Hepatocyte (in vitro differentiated cells): ENCODE measurements around the gene HYAL1. TPM values are rescaled to one million over a fixed set of nuclear protein-coding genes. Genes with fewer than 3 reads are reported as not detected.

Experiments
- DNase-seq: peaks from one replicate; pipeline ENCODE4 v3.0.0-alpha.2; 2016; ENCODE audit warnings: low spot score
- H2AFZ ChIP-seq: fragments of 200-600 bp; sonication (generic); 2 replicates; pipeline ENCODE4 v1.6.0; 2016; ENCODE audit warnings: antibody characterized with exemption, mild to moderate bottlenecking
- H3K27ac ChIP-seq: fragments of 200-600 bp; sonication (generic); 2 replicates; pipeline ENCODE4 v1.5.1; 2016; ENCODE audit warnings: mild to moderate bottlenecking
- H3K27me3 ChIP-seq: fragments of 200-600 bp; sonication (generic); 2 replicates; pipeline ENCODE4 v1.6.1; 2016
- H3K36me3 ChIP-seq: fragments of 200-600 bp; sonication (generic); replicated peaks from 2 replicates; pipeline ENCODE4 v1.5.1; 2016; ENCODE audit warnings: low read depth; ENCODE audit not compliant: insufficient read depth
- H3K4me1 ChIP-seq: fragments of 200-600 bp; sonication (generic); 2 replicates; pipeline ENCODE4 v1.5.1; 2016; ENCODE audit warnings: mild to moderate bottlenecking, moderate library complexity; ENCODE audit not compliant: insufficient read depth
- H3K4me2 ChIP-seq: fragments of 200-600 bp; sonication (generic); 2 replicates; pipeline ENCODE4 v1.6.0; 2016
- H3K4me3 ChIP-seq: fragments of 200-600 bp; sonication (generic); 2 replicates; pipeline ENCODE4 v1.5.1; 2016; ENCODE audit warnings: mild to moderate bottlenecking
- H3K79me2 ChIP-seq: fragments of 200-600 bp; sonication (generic); 2 replicates; pipeline ENCODE4 v1.6.0; 2017; ENCODE audit warnings: mild to moderate bottlenecking
- H3K9me2 ChIP-seq: fragments of 200-600 bp; sonication (generic); replicated peaks from 2 replicates; pipeline ENCODE4 v1.6.0; 2017; ENCODE audit warnings: mild to moderate bottlenecking; ENCODE audit not compliant: insufficient read depth
- H3K9me3 ChIP-seq: fragments of 200-600 bp; sonication (generic); 2 replicates; pipeline ENCODE4 v1.5.1; 2016; ENCODE audit warnings: low read depth, mild to moderate bottlenecking
- H4K20me1 ChIP-seq: fragments of 200-600 bp; sonication (generic); 2 replicates; pipeline ENCODE4 v1.6.0; 2016; ENCODE audit warnings: mild to moderate bottlenecking; ENCODE audit not compliant: insufficient read depth, poor library complexity, severe bottlenecking
- CTCF ChIP-seq: fragments of 200-600 bp; sonication (generic); IDR thresholded peaks from 2 replicates; pipeline ENCODE4 v1.5.1; 2016; ENCODE audit warnings: antibody characterized with exemption, mild to moderate bottlenecking; ENCODE audit not compliant: poor library complexity
- EZH2 ChIP-seq: fragments of 200-600 bp; sonication (generic); IDR thresholded peaks from 2 replicates; pipeline ENCODE4 v1.6.1; 2016; ENCODE audit warnings: antibody characterized with exemption, mild to moderate bottlenecking, borderline replicate concordance
- EZH2phosphoT487 ChIP-seq: fragments of 200-600 bp; sonication (generic); IDR thresholded peaks from one replicate; pipeline ENCODE4 v1.6.1; 2018; ENCODE audit warnings: antibody characterized with exemption, mild to moderate bottlenecking, low read depth, moderate library complexity; ENCODE audit not compliant: unreplicated experiment, severe bottlenecking
- WGBS: methylation state at CpG from one replicate; pipeline ENCODE4 v1.1.6; 2016; ENCODE audit warnings: low lambda C conversion rate; ENCODE audit errors: missing lambda C conversion rate; 5-methylcytosine and 5-hydroxymethylcytosine counted together
- polyA plus RNA-seq: library from polyadenylated mRNA; unstranded; fragments of >200 nt; fragmentation: Nextera tagmentation; extraction: Ambion mirVana; gene quantifications from 2 replicates; pipeline ENCODE4 v1.2.1, GENCODE V29; 2016
- total RNA-seq: library from RNA; depleted of rRNA; stranded (reverse); fragments of >200 nt; gene quantifications from 2 replicates; pipeline ENCODE4 v1.2.3, GENCODE V29; 2014

HYAL1 gene
- total and polyA plus RNA-seq, 2 experiments from 2014 or later, result 11.8 to 22.3 TPM

- no peaks in the 10 kb centered on the region for H3K9me3 ChIP-seq
- peaks cover 19% of the 10 kb centered on the region for H3K4me1 ChIP-seq
- H3K4me2 ChIP-seq, result peak overlapping the region; percentile 86
- DNase-seq, result no peak
- H3K9me2 ChIP-seq, result no peaks in the 10 kb centered on the region
- TF ChIP-seq EZH2 (no peak), CTCF (no peak), EZH2phosphoT487 (no peak)
- H3K27me3 ChIP-seq, result no peaks in the 10 kb centered on the region
- 85% methylated on average over 4 of the region's 4 CpGs for WGBS
- no peak overlapping the region for H2AFZ ChIP-seq
- H4K20me1 ChIP-seq, result peaks cover 2% of the 10 kb centered on the region
- no peaks in the 10 kb centered on the region for H3K36me3 ChIP-seq
- H3K27ac ChIP-seq, result no peak overlapping the region
- peak overlapping the region; percentile 18 for H3K4me3 ChIP-seq
- peaks cover 24% of the 10 kb centered on the region for H3K79me2 ChIP-seq
Observed at GRCh38 chr3:50327129-50327528, 23.8 kb upstream of the HYAL1 start.

GRCh38 chr3:50326182-50326541 is 22.8 kb upstream of the HYAL1 start:
- peaks cover 20% of the 10 kb centered on the region for H3K79me2 ChIP-seq
- no peaks in the 10 kb centered on the region for H3K36me3 ChIP-seq
- no peak overlapping the region for H3K27ac ChIP-seq
- no peaks in the 10 kb centered on the region for H3K9me2 ChIP-seq
- H3K27me3 ChIP-seq, result no peaks in the 10 kb centered on the region
- H4K20me1 ChIP-seq, result peaks cover 2% of the 10 kb centered on the region
- H2AFZ ChIP-seq, result no peak overlapping the region
- TF ChIP-seq CTCF, result no peak
- no peak for TF ChIP-seq EZH2
- TF ChIP-seq EZH2phosphoT487, result no peak
- H3K4me3 ChIP-seq, result no peak overlapping the region
- H3K4me1 ChIP-seq, result peaks cover 24% of the 10 kb centered on the region
- WGBS, result 95% methylated on average over 8 of the region's 8 CpGs
- no peaks in the 10 kb centered on the region for H3K9me3 ChIP-seq
- no peak for DNase-seq
- no peak overlapping the region for H3K4me2 ChIP-seq

GRCh38 chr3:50325497-50326181 is 22.3 kb upstream of the HYAL1 start:
- TF ChIP-seq EZH2phosphoT487 (no peak), EZH2 (no peak), CTCF (no peak)
- Histone ChIP-seq H3K4me3 (no peak overlapping the region), H3K36me3 (no peaks in the 10 kb centered on the region), H3K9me3 (no peaks in the 10 kb centered on the region), H3K27me3 (no peaks in the 10 kb centered on the region), H3K79me2 (peaks cover 22% of the 10 kb centered on the region), H4K20me1 (peaks cover 2% of the 10 kb centered on the region), H2AFZ (no peak overlapping the region), H3K27ac (no peak overlapping the region), H3K4me2 (no peak overlapping the region), H3K9me2 (no peaks in the 10 kb centered on the region), H3K4me1 (peaks cover 24% of the 10 kb centered on the region)
- no peak for DNase-seq
- 96% methylated on average over 11 of the region's 11 CpGs for WGBS

- Histone ChIP-seq H2AFZ (no peak overlapping the region), H3K4me3 (no peak overlapping the region), H3K27ac (no peak overlapping the region), H3K79me2 (peaks cover 27% of the 10 kb centered on the region), H4K20me1 (peaks cover 2% of the 10 kb centered on the region), H3K27me3 (no peaks in the 10 kb centered on the region), H3K4me2 (no peak overlapping the region), H3K9me2 (no peaks in the 10 kb centered on the region), H3K4me1 (peaks cover 27% of the 10 kb centered on the region), H3K36me3 (no peaks in the 10 kb centered on the region), H3K9me3 (no peaks in the 10 kb centered on the region)
- TF ChIP-seq EZH2phosphoT487 (no peak), EZH2 (no peak), CTCF (no peak)
- 94% methylated on average over 2 of the region's 2 CpGs for whole genome bisulfite sequencing
- DNase-seq, result no peak
Observed at GRCh38 chr3:50325113-50325480, 21.7 kb upstream of the HYAL1 start.
